WTC11 (cell line): ENCODE results near the gene TMEM259. TPM values are rescaled to one million over a fixed set of nuclear protein-coding genes. Genes with fewer than 3 reads are reported as not detected.

Experiments used
- ATAC-seq: fragments of 200-7000 bp; cut with Tn5 transposase; 2 replicates; pipeline ENCODE4 v1.10.0; 2021; ENCODE audit warnings: mild to moderate bottlenecking, moderate library complexity
- CTCF ChIA-PET: fragments of 300-600 bp; sonication (Branson Sonifier 250); formaldehyde crosslinking; loops from one replicate; lab custom pipeline; 2021; ENCODE audit warnings: antibody characterized with exemption; lab: Charles Lee
- POLR2A ChIA-PET: fragments of 350-600 bp; sonication (Branson Sonifier 250); formaldehyde crosslinking; loops from one replicate; lab custom pipeline; 2021; ENCODE audit warnings: antibody characterized with exemption; lab: Charles Lee
- DNase-seq: peaks from one replicate; pipeline ENCODE4 v3.0.0; 2021; ENCODE audit warnings: low spot score
- H3K27ac Mint-ChIP-seq: 2 replicates; pipeline ENCODE4 v1.8.0; 2021; ENCODE audit warnings: mixed read lengths
- H3K27me3 Mint-ChIP-seq: 2 replicates; pipeline ENCODE4 v1.8.0; 2021; ENCODE audit warnings: low read depth, mild to moderate bottlenecking, moderate library complexity, mixed read lengths
- H3K36me3 Mint-ChIP-seq: 2 replicates; pipeline ENCODE4 v1.8.0; 2021; ENCODE audit warnings: mixed read lengths
- H3K4me1 Mint-ChIP-seq: 2 replicates; pipeline ENCODE4 v1.8.0; 2022; ENCODE audit warnings: mixed read lengths
- H3K4me3 Mint-ChIP-seq: 2 replicates; pipeline ENCODE4 v1.8.0; 2021; ENCODE audit warnings: mild to moderate bottlenecking, moderate library complexity, mixed read lengths
- H3K9me3 Mint-ChIP-seq: 2 replicates; pipeline ENCODE4 v1.8.0; 2021; ENCODE audit warnings: mixed read lengths
- CREB1 ChIP-seq: sonication (generic); formaldehyde crosslinking; IDR thresholded peaks from 2 replicates; pipeline ENCODE4 v1.8.0; 2023; ENCODE audit warnings: mild to moderate bottlenecking, missing genetic modification reagents
- CTCF ChIP-seq: fragments of 200-600 bp; IDR thresholded peaks from 2 replicates; pipeline ENCODE4 v1.8.0; 2022; ENCODE audit warnings: antibody characterized with exemption
- ELF4 ChIP-seq: sonication (generic); formaldehyde crosslinking; IDR thresholded peaks from 2 replicates; pipeline ENCODE4 v1.8.1; 2022; ENCODE audit warnings: low read depth, mild to moderate bottlenecking, moderate library complexity, missing genetic modification reagents
- GRHL2 ChIP-seq: fragments of 250-450 bp; sonication (Bioruptor Pico); IDR thresholded peaks from 2 replicates; pipeline ENCODE4 v1.8.0; 2022; ENCODE audit warnings: mild to moderate bottlenecking, moderate library complexity; ENCODE audit not compliant: insufficient replicate concordance, severe bottlenecking
- HMGXB4 ChIP-seq: sonication (generic); formaldehyde crosslinking; IDR thresholded peaks from 2 replicates; pipeline ENCODE4 v1.8.1; 2023; ENCODE audit warnings: mild to moderate bottlenecking, moderate library complexity, missing genetic modification reagents
- NR2C2 ChIP-seq: sonication (generic); formaldehyde crosslinking; IDR thresholded peaks from 2 replicates; pipeline ENCODE4 v1.8.0; 2022; ENCODE audit warnings: mild to moderate bottlenecking, missing genetic modification reagents
- RELA ChIP-seq: sonication (generic); formaldehyde crosslinking; IDR thresholded peaks from 2 replicates; pipeline ENCODE4 v1.8.1; 2022; ENCODE audit warnings: missing genetic modification reagents, mild to moderate bottlenecking, borderline replicate concordance
- SMAD3 ChIP-seq: sonication (generic); formaldehyde crosslinking; IDR thresholded peaks from 2 replicates; pipeline ENCODE4 v1.8.0; 2022; ENCODE audit warnings: missing genetic modification reagents, mild to moderate bottlenecking, borderline replicate concordance
- SMAD4 ChIP-seq: sonication (generic); formaldehyde crosslinking; IDR thresholded peaks from 2 replicates; pipeline ENCODE4 v1.8.0; 2022; ENCODE audit warnings: mild to moderate bottlenecking, missing genetic modification reagents
- TP53 ChIP-seq: sonication (generic); formaldehyde crosslinking; IDR thresholded peaks from 2 replicates; pipeline ENCODE4 v1.8.1; 2023; ENCODE audit warnings: mild to moderate bottlenecking, missing genetic modification reagents
- total RNA-seq: library from RNA; stranded (reverse); gene quantifications from 3 replicates; pipeline ENCODE4 v1.2.3, GENCODE V29; 2021
- TF ChIP-seq, protein P1 (sequence below): fragments of 250-450 bp; sonication (Bioruptor Pico); IDR thresholded peaks from 2 replicates; pipeline ENCODE4 v1.9.0; 2021; ENCODE audit warnings: moderate library complexity, mild to moderate bottlenecking, inconsistent platforms, borderline replicate concordance
- TF ChIP-seq, protein P2 (sequence below): sonication (generic); formaldehyde crosslinking; IDR thresholded peaks from 2 replicates; pipeline ENCODE4 v1.8.1; 2022; ENCODE audit warnings: missing genetic modification reagents, borderline replicate concordance

Gene TMEM259
- total RNA-seq, 1 experiment from 2014 or later: 202 TPM

GRCh38 chr19:990746-991145 is 30.2 kb downstream of the TMEM259 start:
- Mint-ChIP-seq H3K9me3 (no peaks in the 10 kb centered on the region), H3K36me3 (peaks cover 18% of the 10 kb centered on the region), H3K27ac (no peak overlapping the region; the same call in 1 of the 2 replicates), H3K27me3 (no peaks in the 10 kb centered on the region), H3K4me3 (no peak overlapping the region), H3K4me1 (no peaks in the 10 kb centered on the region)
- no peak for TF ChIP-seq NR2C2 (CRISPR knock-in tag)
- TF ChIP-seq GRHL2 (CRISPR knock-in tag): no peak
- no peak for TF ChIP-seq RELA
- no peak for TF ChIP-seq TP53 (CRISPR knock-in tag)
- CTCF ChIA-PET: interaction anchor here (0.6 to 1.4 kb wide), 6 partner anchors 20 to 124 kb away, joined by 3 to 4 read pairs (median 3); no protein-coding TSS in a partner anchor
- POLR2A ChIA-PET: interaction anchor here (0.5 to 1.0 kb wide), 2 partner anchors 14 to 308 kb away, joined by 3 to 4 read pairs; no protein-coding TSS in a partner anchor
- DNase-seq (peak; percentile 13), ATAC-seq (no peak)

- Mint-ChIP-seq H3K36me3 (peaks cover 18% of the 10 kb centered on the region), H3K27ac (no peak overlapping the region)
- DNase-seq: peak; percentile 13
- CTCF ChIA-PET: interaction anchor here (1.4 kb wide), 1 partner anchor 19 kb away, joined by 3 read pairs; no protein-coding TSS in a partner anchor
- TF ChIP-seq, protein P1, sequence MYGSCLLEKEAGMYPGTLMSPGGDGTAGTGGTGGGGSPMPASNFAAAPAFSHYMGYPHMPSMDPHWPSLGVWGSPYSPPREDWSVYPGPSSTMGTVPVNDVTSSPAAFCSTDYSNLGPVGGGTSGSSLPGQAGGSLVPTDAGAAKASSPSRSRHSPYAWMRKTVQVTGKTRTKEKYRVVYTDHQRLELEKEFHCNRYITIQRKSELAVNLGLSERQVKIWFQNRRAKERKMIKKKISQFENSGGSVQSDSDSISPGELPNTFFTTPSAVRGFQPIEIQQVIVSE: no peak
- TF ChIP-seq CREB1 (CRISPR knock-in tag): no peak
- TF ChIP-seq, all 79 proteins: peak for 0
- POLR2A ChIA-PET: interaction anchor here (0.5 kb wide), 1 partner anchor 229 kb away, joined by 6 read pairs; no protein-coding TSS in a partner anchor
- ATAC-seq: no peak
- H3K4me3 Mint-ChIP-seq: no peak overlapping the region
- no peaks in the 10 kb centered on the region for H3K27me3 Mint-ChIP-seq
- H3K4me1 Mint-ChIP-seq: peaks cover under 1% of the 10 kb centered on the region; the same call in 1 of the 2 replicates
- H3K9me3 Mint-ChIP-seq: no peaks in the 10 kb centered on the region
These were observed 30.8 kb downstream of the TMEM259 start for GRCh38 chr19:990119-990571.

DNA sequence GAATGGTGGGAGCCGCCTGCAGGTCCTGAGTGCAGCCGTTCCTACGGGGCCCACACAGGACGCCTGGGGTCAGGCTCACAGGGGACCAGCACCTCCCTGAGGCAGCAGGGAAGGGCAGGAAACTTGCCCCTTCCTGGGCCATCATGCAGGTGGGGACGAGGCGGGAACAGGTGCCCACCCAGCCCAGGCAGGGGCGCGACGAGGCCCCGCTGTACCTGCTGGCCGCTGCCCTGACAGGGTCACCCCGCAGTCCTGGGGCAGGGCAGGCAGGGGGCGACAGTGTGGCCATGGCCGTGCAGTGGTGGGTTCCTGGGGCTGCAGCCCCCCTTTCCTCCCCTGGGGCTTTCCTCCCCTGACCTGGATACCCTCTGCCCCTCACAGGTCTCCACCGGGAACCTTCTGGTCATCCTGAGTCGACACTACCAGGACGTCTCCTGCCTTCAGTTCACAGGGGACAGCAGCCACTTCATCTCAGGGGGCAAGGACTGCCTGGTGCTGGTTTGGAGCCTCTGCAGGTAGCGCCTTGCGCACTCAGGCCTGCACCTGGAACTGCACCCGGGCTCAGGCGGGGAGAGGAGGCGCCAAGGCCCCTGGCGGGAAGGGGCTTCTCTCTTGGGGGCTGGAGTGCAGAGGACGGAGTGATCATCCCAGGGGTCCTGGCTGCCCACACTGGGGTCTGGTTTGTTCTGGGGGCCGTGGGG is 31.4 kb downstream of the TMEM259 start:
- ChIA-PET POLR2A (no interaction called here), CTCF (interaction anchor here (1.5 kb wide), 1 partner anchor 19 kb away, joined by 3 read pairs; no protein-coding TSS in a partner anchor)
- Mint-ChIP-seq H3K36me3 (peaks cover 18% of the 10 kb centered on the region), H3K4me1 (peaks cover 6% of the 10 kb centered on the region), H3K27ac (no peak overlapping the region), H3K9me3 (no peaks in the 10 kb centered on the region), H3K27me3 (no peaks in the 10 kb centered on the region), H3K4me3 (no peak overlapping the region)
- no peak for TF ChIP-seq ELF4 (CRISPR knock-in tag)
- TF ChIP-seq SMAD4 (CRISPR knock-in tag): no peak
- TF ChIP-seq, protein P2, sequence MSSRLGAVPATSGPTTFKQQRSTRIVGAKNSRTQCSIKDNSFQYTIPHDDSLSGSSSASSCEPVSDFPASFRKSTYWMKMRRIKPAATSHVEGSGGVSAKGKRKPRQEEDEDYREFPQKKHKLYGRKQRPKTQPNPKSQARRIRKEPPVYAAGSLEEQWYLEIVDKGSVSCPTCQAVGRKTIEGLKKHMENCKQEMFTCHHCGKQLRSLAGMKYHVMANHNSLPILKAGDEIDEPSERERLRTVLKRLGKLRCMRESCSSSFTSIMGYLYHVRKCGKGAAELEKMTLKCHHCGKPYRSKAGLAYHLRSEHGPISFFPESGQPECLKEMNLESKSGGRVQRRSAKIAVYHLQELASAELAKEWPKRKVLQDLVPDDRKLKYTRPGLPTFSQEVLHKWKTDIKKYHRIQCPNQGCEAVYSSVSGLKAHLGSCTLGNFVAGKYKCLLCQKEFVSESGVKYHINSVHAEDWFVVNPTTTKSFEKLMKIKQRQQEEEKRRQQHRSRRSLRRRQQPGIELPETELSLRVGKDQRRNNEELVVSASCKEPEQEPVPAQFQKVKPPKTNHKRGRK: no peak
- TF ChIP-seq GRHL2 (CRISPR knock-in tag): no peak
- 0 out of 2 replicates have a peak, but pooled peaks have one; percentile 35 for TF ChIP-seq RELA
- TF ChIP-seq SMAD3 (CRISPR knock-in tag): no peak
- peak; percentile 22; the same call in 1 of the 2 replicates for TF ChIP-seq HMGXB4 (CRISPR knock-in tag)
- 0 out of 2 replicates have a peak, but pooled peaks have one; percentile 20 for TF ChIP-seq CTCF
- DNase-seq (peak; percentile 62), ATAC-seq (peak; percentile 28)
